Epithelial cell of esophagus (primary cell): ENCODE measurements around the gene FAM240B.
A peak's percentile ranks its signal among the peaks of the same experiment; 100 is the strongest.

ENCODE experiments used
- DNase-seq: peaks from one replicate; pipeline ENCODE4 v3.0.0; 2010; ENCODE audit warnings: low read depth
- H3K4me3 ChIP-seq: 2 replicates; pipeline ENCODE4 v1.5.1; 2011; ENCODE audit warnings: mild to moderate bottlenecking, low read length, control low read depth
- CTCF ChIP-seq: IDR thresholded peaks from 2 replicates; pipeline ENCODE4 v1.5.1; 2011; ENCODE audit warnings: low read depth, mild to moderate bottlenecking, low read length, control low read depth, inconsistent platforms; ENCODE audit not compliant: insufficient read depth; ENCODE audit errors: missing control alignments

The FAM240B gene

GRCh38 chr9:38720083-38720745 lies at the start of gene FAM240B:
FAM240B (minus strand) TSS chr9:38720133; CDS start chr9:38703999, 16,134 bp downstream.
- DNase-seq, result no peak
- no peak for TF ChIP-seq CTCF
- H3K4me3 ChIP-seq, result no peak within 1 kb of the TSS

GRCh38 chr9:38768351-38768761 lies 48.4 kb upstream of the FAM240B start:
- DNase-seq, result peak; percentile 66
- no peak overlapping the region for H3K4me3 ChIP-seq
- TF ChIP-seq CTCF, result no peak

GRCh38 chr9:38765101-38765500 lies 45.2 kb upstream of the FAM240B start:
- no peak for TF ChIP-seq CTCF
- no peak overlapping the region for H3K4me3 ChIP-seq
- DNase-seq, result no peak

- DNase-seq, result no peak
- no peak overlapping the region for H3K4me3 ChIP-seq
- no peak for TF ChIP-seq CTCF
Observed at GRCh38 chr9:38761999-38762398, 42.1 kb upstream of the FAM240B start.

- no peak for DNase-seq
- no peak overlapping the region for H3K4me3 ChIP-seq
- no peak for TF ChIP-seq CTCF
Observed at GRCh38 chr9:38761339-38761738, 41.4 kb upstream of the FAM240B start.

GRCh38 chr9:38756702-38757101 lies 36.8 kb upstream of the FAM240B start:
- TF ChIP-seq CTCF, result no peak
- no peak overlapping the region for H3K4me3 ChIP-seq
- DNase-seq, result no peak

- no peak for DNase-seq
- no peak overlapping the region for H3K4me3 ChIP-seq
- no peak for TF ChIP-seq CTCF
Observed at GRCh38 chr9:38747941-38748340, 28.0 kb upstream of the FAM240B start.
